Panc1 (cell line): ENCODE results near the gene CHTF18. TPM values are rescaled to one million over a fixed set of nuclear protein-coding genes. Genes with fewer than 3 reads are reported as not detected.

ENCODE experiments used
- ATAC-seq: fragments of 200-7000 bp; cut with Tn5 transposase; 2 replicates; pipeline ENCODE4 v1.9.1; 2020; ENCODE audit warnings: mild to moderate bottlenecking, moderate library complexity
- BruUV-seq: library from RNA; stranded (reverse); fragments of 400-500 nt; replicated peaks from 2 replicates; lab custom pipeline; 2021; lab: Mats Ljungman, UMichigan
- CTCF ChIA-PET: fragments of 300-600 bp; sonication (Branson Sonifier 250); formaldehyde crosslinking; loops from one replicate; lab custom pipeline; 2022; ENCODE audit warnings: antibody characterized with exemption; lab: Charles Lee
- POLR2A ChIA-PET: fragments of 300-600 bp; sonication (Branson Sonifier 250); formaldehyde crosslinking; loops from one replicate; lab custom pipeline; 2022; ENCODE audit warnings: antibody characterized with exemption; lab: Charles Lee
- DNase-seq: peaks from one replicate; pipeline ENCODE4 v3.0.0-alpha.2; 2010; ENCODE audit warnings: low read depth, low spot score
- H3K27ac ChIP-seq: 2 replicates; pipeline ENCODE4 v1.5.1; 2011; ENCODE audit warnings: mild to moderate bottlenecking, low read length, inconsistent platforms
- H3K27me3 ChIP-seq: fragments of 200-500 bp; sonication (Bioruptor generic); 2 replicates; pipeline ENCODE4 v1.6.0; 2014; ENCODE audit warnings: low read length, inconsistent platforms; ENCODE audit not compliant: control insufficient read depth, insufficient read depth
- H3K36me3 ChIP-seq: fragments of 200-500 bp; sonication (Bioruptor generic); 2 replicates; pipeline ENCODE4 v1.5.1; 2014; ENCODE audit warnings: inconsistent platforms, mild to moderate bottlenecking, low read length, moderate library complexity; ENCODE audit not compliant: control insufficient read depth, insufficient read depth
- H3K4me1 ChIP-seq: 2 replicates; pipeline ENCODE4 v1.5.1; 2011; ENCODE audit warnings: inconsistent platforms, mild to moderate bottlenecking, low read length, moderate library complexity; ENCODE audit not compliant: control insufficient read depth, insufficient read depth
- H3K4me3 ChIP-seq, 2 experiments: 2 replicates each; pipeline ENCODE4 v1.5.1; 2011 to 2012; ENCODE audit warnings: low read depth in 2 of 2, low read length in 2 of 2, mild to moderate bottlenecking in 2 of 2, inconsistent platforms in 1 of 2, moderate library complexity in 1 of 2
- H3K9me3 ChIP-seq: fragments of 200-500 bp; sonication (Bioruptor generic); 2 replicates; pipeline ENCODE4 v1.5.1; 2014; ENCODE audit warnings: low read depth, mild to moderate bottlenecking, inconsistent platforms, low read length, moderate library complexity; ENCODE audit not compliant: control insufficient read depth, insufficient read depth
- POLR2AphosphoS5 ChIP-seq: IDR thresholded peaks from 2 replicates; pipeline ENCODE4 v1.6.1; 2012; ENCODE audit warnings: mild to moderate bottlenecking, low read depth, low read length, moderate library complexity
- SIN3A ChIP-seq: IDR thresholded peaks from 2 replicates; pipeline ENCODE4 v1.6.1; 2012; ENCODE audit warnings: low read depth, mild to moderate bottlenecking, low read length, moderate library complexity, borderline replicate concordance; ENCODE audit not compliant: insufficient read depth
- TCF7L2 ChIP-seq: IDR thresholded peaks from 2 replicates; pipeline ENCODE4 v1.6.1; 2011; ENCODE audit warnings: mild to moderate bottlenecking, low read depth, low read length, inconsistent platforms
- in situ Hi-C: cut with HindIII; loops from 2 replicates; pipeline ENCODE4 v1.10.0; 2016; ENCODE audit warnings: low sequenced_read_pairs, low pct_unique_long_range_greater_than_20kb
- intact Hi-C: fragments of 100-400 bp; cut with micrococcal nuclease; formaldehyde crosslinking; loops from one replicate; pipeline ENCODE4 v1.10.0; 2022; ENCODE audit not compliant: unreplicated experiment
- total RNA-seq: library from RNA; stranded (reverse); gene quantifications from one replicate; pipeline ENCODE4 v1.2.1, GENCODE V29; 2021; ENCODE audit not compliant: unreplicated experiment
- TF ChIP-seq, protein P1 (sequence below), 2 experiments: IDR thresholded peaks; 2 replicates each; pipeline ENCODE4 v1.6.1; 2011 to 2012; ENCODE audit warnings: low read depth in 2 of 2, control low read depth in 1 of 2, low read length in 1 of 2, mild to moderate bottlenecking in 1 of 2, moderate library complexity in 1 of 2; ENCODE audit not compliant: insufficient read depth in 1 of 2
- TF ChIP-seq, protein P2 (sequence below): fragments of 450-650 bp; IDR thresholded peaks from 2 replicates; pipeline ENCODE4 v1.5.1; 2017; ENCODE audit warnings: mild to moderate bottlenecking

The CHTF18 gene
- total RNA-seq, 1 experiment from 2014 or later = 118 TPM

DNA sequence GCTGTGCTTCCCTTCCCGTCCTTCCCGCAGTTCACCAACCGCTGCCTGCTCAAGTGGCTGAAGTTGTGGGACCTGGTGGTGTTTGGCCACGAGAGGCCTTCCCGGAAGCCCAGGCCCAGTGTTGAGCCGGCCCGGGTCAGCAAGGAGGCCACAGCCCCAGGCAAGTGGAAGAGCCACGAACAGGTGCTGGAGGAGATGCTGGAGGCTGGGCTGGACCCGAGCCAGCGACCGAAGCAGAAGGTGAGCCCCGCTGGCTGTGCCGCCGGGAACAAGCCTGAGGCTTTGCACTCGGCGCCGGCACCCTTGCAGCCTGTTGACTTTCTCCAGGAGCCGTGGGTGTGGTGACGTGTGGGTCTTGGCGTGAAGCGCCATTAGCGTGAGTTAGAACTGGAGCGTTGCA is 2.7 kb downstream of the CHTF18 start:
- H3K4me3 ChIP-seq = no peak overlapping the region
- no peaks in the 10 kb centered on the region for H3K9me3 ChIP-seq
- H3K4me1 ChIP-seq = peaks cover 15% of the 10 kb centered on the region
- no peak overlapping the region for H3K27ac ChIP-seq
- ATAC-seq (no peak), DNase-seq (no peak)
- H3K36me3 ChIP-seq = peaks cover 5% of the 10 kb centered on the region
- CTCF ChIA-PET = no interaction called here
- no peaks in the 10 kb centered on the region for H3K27me3 ChIP-seq
- BruUV-seq = no TSS peak
- POLR2A ChIA-PET = no interaction called here
- intact Hi-C loops (no loop called here), in situ Hi-C loops (no loop called here)
- TF ChIP-seq, protein P1, sequence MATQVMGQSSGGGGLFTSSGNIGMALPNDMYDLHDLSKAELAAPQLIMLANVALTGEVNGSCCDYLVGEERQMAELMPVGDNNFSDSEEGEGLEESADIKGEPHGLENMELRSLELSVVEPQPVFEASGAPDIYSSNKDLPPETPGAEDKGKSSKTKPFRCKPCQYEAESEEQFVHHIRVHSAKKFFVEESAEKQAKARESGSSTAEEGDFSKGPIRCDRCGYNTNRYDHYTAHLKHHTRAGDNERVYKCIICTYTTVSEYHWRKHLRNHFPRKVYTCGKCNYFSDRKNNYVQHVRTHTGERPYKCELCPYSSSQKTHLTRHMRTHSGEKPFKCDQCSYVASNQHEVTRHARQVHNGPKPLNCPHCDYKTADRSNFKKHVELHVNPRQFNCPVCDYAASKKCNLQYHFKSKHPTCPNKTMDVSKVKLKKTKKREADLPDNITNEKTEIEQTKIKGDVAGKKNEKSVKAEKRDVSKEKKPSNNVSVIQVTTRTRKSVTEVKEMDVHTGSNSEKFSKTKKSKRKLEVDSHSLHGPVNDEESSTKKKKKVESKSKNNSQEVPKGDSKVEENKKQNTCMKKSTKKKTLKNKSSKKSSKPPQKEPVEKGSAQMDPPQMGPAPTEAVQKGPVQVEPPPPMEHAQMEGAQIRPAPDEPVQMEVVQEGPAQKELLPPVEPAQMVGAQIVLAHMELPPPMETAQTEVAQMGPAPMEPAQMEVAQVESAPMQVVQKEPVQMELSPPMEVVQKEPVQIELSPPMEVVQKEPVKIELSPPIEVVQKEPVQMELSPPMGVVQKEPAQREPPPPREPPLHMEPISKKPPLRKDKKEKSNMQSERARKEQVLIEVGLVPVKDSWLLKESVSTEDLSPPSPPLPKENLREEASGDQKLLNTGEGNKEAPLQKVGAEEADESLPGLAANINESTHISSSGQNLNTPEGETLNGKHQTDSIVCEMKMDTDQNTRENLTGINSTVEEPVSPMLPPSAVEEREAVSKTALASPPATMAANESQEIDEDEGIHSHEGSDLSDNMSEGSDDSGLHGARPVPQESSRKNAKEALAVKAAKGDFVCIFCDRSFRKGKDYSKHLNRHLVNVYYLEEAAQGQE (IDR thresholded peaks at IDR 0.05; ENCODE audit: insufficient read depth in 1 of 2, low read depth in 2 of 2, low read length in 1 of 2) = no peak
- TF ChIP-seq, protein P2, sequence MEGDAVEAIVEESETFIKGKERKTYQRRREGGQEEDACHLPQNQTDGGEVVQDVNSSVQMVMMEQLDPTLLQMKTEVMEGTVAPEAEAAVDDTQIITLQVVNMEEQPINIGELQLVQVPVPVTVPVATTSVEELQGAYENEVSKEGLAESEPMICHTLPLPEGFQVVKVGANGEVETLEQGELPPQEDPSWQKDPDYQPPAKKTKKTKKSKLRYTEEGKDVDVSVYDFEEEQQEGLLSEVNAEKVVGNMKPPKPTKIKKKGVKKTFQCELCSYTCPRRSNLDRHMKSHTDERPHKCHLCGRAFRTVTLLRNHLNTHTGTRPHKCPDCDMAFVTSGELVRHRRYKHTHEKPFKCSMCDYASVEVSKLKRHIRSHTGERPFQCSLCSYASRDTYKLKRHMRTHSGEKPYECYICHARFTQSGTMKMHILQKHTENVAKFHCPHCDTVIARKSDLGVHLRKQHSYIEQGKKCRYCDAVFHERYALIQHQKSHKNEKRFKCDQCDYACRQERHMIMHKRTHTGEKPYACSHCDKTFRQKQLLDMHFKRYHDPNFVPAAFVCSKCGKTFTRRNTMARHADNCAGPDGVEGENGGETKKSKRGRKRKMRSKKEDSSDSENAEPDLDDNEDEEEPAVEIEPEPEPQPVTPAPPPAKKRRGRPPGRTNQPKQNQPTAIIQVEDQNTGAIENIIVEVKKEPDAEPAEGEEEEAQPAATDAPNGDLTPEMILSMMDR = no peak
- no peak for TF ChIP-seq TCF7L2
- TF ChIP-seq SIN3A = no peak
- TF ChIP-seq POLR2AphosphoS5 = no peak

DNA sequence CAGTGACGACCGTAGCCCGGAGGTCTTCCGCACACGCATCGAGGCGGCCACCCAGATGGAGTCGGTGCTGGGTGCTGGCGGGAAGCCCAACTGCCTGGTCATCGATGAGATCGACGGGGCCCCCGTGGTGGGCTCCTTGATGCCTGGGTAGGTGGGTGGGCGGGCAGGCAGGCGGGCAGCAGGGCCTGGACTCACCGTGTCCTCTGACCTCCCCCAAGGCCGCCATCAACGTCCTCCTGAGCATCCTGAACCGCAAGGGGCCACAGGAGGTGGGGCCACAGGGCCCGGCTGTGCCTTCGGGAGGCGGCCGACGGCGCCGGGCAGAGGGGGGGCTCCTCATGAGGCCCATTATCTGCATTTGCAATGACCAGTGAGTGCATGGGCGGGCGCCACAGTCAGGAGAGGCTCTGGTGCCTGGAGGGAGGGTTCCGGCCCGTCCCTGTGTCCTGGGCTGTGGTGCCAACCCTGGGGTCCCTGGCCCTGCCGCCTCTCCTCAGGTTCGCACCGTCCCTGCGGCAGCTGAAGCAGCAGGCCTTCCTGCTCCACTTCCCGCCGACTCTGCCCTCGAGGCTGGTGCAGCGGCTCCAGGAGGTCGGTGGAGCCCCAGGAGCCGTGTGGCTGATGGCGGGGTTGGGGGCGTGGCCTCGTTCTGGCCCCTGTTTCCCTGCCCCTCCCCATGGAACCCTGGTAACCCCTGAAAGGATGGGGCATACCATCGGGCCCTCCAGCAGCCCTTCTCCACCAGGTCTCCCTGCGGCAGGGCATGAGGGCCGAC is 4.0 kb downstream of the CHTF18 start:
- DNase-seq (no peak), ATAC-seq (no peak)
- ChIA-PET POLR2A (no interaction called here), CTCF (no interaction called here)
- BruUV-seq = no TSS peak
- in situ Hi-C loops = no loop called here
- H3K4me3 ChIP-seq = no peak overlapping the region
- no peaks in the 10 kb centered on the region for H3K27me3 ChIP-seq
- no peaks in the 10 kb centered on the region for H3K9me3 ChIP-seq
- peaks cover 5% of the 10 kb centered on the region for H3K36me3 ChIP-seq
- H3K27ac ChIP-seq = no peak overlapping the region
- intact Hi-C loops = no loop called here
- H3K4me1 ChIP-seq = peaks cover 13% of the 10 kb centered on the region
- TF ChIP-seq, protein P1 (IDR thresholded peaks at IDR 0.05; ENCODE audit: insufficient read depth in 1 of 2, low read depth in 2 of 2, low read length in 1 of 2) = no peak
- TF ChIP-seq TCF7L2 = no peak
- TF ChIP-seq SIN3A = no peak
- TF ChIP-seq POLR2AphosphoS5 = no peak
- TF ChIP-seq, protein P2 = no peak
